Thoracic aorta (tissue), 2 donors: Measurements from ENCODE around the gene IL20. TPM values are rescaled to one million over a fixed set of nuclear protein-coding genes. Genes with fewer than 3 reads are reported as not detected.

Source experiments
- ATAC-seq: fragments of 150-250 bp; one replicate; pipeline ENCODE4 v1.8.0; 2017; ENCODE audit warnings: low read depth; ENCODE audit not compliant: insufficient number of reproducible peaks, low FRiP score
- DNase-seq: peaks from one replicate; pipeline ENCODE4 v3.0.0-alpha.2; 2020; ENCODE audit warnings: low spot score
- H3K27ac ChIP-seq, 2 donors: fragments of 200-600 bp; sonication (generic); 1 replicate in 1 of 2; 2 replicates in 1 of 2; pipeline ENCODE4 v1.5.1; 2016; ENCODE audit warnings: mild to moderate bottlenecking in 2 of 2, moderate library complexity in 2 of 2
- H3K27me3 ChIP-seq: fragments of 200-600 bp; sonication (generic); replicated peaks from 2 replicates; pipeline ENCODE4 v1.6.0; 2016; ENCODE audit warnings: mild to moderate bottlenecking; ENCODE audit not compliant: insufficient read depth
- H3K36me3 ChIP-seq: fragments of 200-600 bp; sonication (generic); one replicate; pipeline ENCODE4 v1.5.1; 2016
- H3K4me1 ChIP-seq, 2 donors: fragments of 200-600 bp; sonication (generic); 1 replicate in 1 of 2; 2 replicates in 1 of 2; pipeline versions ENCODE4 v1.5.1 to v1.6.0; 2016; ENCODE audit warnings: low read depth in 2 of 2, mild to moderate bottlenecking in 1 of 2; ENCODE audit not compliant: control insufficient read depth in 1 of 2
- H3K4me3 ChIP-seq: fragments of 200-600 bp; sonication (generic); 2 replicates; pipeline ENCODE4 v1.5.1; 2016; ENCODE audit warnings: mild to moderate bottlenecking
- H3K9me3 ChIP-seq: fragments of 200-600 bp; sonication (generic); 2 replicates; pipeline ENCODE4 v1.5.1; 2016
- total RNA-seq, 2 donors: library from RNA; depleted of rRNA; stranded (reverse); fragments of >200 nt; gene quantifications; one replicate each; pipeline versions ENCODE4 v1.1.0 to v1.2.3, GENCODE V29; 2016
- TF ChIP-seq, protein P1 (sequence below): fragments of 200-600 bp; sonication (generic); IDR thresholded peaks from one replicate; pipeline ENCODE4 v1.5.1; 2019; ENCODE audit warnings: antibody characterized with exemption

IL20 gene
- total RNA-seq, 2 donors from 2014 or later = not detected

DNA sequence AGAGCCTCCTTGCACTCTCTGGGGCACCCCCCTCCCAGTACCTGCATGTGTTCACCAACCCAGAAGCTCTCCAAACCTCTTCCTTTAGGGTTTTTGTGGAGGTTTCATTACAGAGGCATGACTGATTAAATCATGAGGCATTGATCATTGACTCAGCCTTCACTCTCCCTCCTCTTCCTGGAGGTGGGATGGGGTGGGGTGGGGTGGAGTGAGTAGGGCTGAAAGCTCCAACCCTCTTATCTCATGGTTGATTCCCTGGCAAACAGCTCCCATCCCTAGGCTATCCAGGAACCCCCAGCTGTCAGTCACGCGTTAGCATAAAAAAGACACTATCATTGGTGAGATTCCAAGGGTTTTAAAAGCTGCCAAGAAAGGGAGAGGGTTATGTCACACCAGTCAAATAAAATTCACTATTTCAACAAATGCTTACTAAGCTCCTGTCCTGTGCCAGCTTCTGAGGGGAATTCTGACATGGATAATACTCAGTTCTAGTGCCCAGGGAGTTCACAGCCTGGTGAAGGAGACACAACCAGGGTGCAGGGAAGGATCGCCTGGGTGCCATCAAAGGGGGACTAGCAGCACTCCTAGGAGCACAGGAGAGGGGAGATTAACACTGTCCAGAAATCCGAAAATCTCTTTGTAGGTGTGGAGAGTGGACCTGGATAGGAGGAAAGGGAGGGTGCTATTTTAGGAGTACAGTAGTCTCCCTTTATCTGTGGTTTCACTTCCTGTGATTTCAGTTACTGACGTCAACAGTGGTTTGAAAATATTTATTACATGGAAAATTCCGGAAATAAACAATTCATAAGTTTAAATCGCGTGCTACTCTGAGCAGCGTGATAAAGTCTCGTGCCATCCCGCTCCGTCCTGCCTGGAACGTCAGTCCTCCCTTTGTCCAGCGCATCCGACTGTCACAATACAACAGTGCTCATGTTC, 25.0 kb downstream of the IL20 start:
- ATAC-seq (no peak), DNase-seq (no peak)
- Histone ChIP-seq H3K27ac (no peak overlapping the region), H3K36me3 (no peaks in the 10 kb centered on the region), H3K4me1 (no peaks in the 10 kb centered on the region), H3K9me3 (no peaks in the 10 kb centered on the region), H3K27me3 (no peaks in the 10 kb centered on the region), H3K4me3 (no peak overlapping the region)
- TF ChIP-seq, protein P1, sequence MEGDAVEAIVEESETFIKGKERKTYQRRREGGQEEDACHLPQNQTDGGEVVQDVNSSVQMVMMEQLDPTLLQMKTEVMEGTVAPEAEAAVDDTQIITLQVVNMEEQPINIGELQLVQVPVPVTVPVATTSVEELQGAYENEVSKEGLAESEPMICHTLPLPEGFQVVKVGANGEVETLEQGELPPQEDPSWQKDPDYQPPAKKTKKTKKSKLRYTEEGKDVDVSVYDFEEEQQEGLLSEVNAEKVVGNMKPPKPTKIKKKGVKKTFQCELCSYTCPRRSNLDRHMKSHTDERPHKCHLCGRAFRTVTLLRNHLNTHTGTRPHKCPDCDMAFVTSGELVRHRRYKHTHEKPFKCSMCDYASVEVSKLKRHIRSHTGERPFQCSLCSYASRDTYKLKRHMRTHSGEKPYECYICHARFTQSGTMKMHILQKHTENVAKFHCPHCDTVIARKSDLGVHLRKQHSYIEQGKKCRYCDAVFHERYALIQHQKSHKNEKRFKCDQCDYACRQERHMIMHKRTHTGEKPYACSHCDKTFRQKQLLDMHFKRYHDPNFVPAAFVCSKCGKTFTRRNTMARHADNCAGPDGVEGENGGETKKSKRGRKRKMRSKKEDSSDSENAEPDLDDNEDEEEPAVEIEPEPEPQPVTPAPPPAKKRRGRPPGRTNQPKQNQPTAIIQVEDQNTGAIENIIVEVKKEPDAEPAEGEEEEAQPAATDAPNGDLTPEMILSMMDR = no peak

DNA sequence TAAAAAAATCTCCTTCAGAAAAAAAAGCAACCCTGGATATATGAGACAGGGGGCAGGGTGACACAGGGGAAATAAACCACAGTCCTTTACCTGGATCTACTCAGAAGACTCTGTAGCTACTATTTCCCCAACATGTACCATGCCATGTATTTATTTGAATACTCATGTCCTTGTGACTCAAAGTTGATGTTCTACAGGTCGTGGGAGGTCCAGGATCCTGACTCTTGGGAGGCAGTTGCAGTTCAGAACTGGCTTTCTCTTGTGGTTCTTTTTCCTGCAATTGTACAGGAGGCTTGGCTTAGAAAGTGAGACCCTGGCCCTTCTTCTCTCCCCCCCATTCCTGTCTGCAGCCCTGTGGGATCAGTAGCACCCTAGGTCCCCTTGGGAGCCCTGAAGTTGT, 26.0 kb downstream of the IL20 start:
- Histone ChIP-seq H3K4me1 (no peaks in the 10 kb centered on the region), H3K4me3 (no peak overlapping the region), H3K36me3 (no peaks in the 10 kb centered on the region), H3K27ac (no peak overlapping the region), H3K9me3 (no peaks in the 10 kb centered on the region), H3K27me3 (no peaks in the 10 kb centered on the region)
- TF ChIP-seq, protein P1 = no peak
- DNase-seq (no peak), ATAC-seq (no peak)

DNA sequence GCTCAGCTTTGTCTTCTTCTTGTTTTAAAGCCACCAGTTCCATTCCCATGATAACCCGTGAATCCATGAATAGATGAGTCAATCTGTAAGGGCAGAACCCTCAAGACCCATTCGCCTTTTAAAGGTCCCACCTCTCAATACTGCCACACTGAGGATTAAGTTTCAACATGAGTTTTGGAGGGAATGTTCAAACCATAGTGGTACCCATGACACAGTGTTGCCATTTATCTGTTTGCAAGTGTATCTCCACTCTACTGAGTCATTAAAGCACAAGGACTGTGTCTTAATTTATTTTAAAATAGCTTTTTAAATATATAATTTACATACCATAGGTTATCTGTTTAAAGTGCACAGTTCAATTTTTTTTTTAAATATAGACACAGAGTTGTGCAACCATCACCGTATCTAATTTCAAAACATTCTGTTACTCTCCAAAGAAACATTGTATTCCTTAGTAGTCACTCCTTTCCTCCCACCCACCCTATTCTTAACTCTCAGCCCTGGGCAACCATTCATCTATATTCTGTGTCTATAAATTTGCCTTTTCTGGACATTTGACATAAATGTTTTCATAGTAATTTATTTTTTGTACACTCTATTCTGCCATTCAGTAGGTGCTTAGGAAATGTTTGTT, 27.0 kb downstream of the IL20 start:
- Histone ChIP-seq H3K4me1 (no peaks in the 10 kb centered on the region), H3K9me3 (no peaks in the 10 kb centered on the region), H3K4me3 (no peak overlapping the region), H3K27me3 (no peaks in the 10 kb centered on the region), H3K27ac (no peak overlapping the region), H3K36me3 (no peaks in the 10 kb centered on the region)
- DNase-seq (no peak), ATAC-seq (no peak)
- TF ChIP-seq, protein P1 = no peak

DNA sequence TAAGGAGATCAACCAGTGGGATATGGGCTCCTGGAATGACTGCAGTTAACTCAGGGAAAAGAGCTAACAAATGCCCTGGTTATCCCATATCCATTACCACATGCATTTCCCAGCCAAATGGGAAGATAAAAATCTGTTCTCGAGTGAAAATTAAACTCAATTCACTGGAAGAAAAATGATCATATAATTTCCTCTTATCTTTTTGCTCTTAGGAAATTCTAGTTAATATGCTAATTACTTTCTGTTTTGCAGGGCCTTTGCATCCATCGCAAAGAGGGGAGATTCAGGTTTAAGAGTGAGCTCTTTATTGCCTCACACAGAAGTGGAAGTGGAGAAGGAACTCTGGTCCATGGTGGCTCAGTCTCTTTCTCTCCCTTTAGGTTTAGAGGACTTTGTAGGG, 28.0 kb downstream of the IL20 start:
- Histone ChIP-seq H3K4me1 (no peaks in the 10 kb centered on the region), H3K27ac (no peak overlapping the region)
- no peak for DNase-seq

DNA sequence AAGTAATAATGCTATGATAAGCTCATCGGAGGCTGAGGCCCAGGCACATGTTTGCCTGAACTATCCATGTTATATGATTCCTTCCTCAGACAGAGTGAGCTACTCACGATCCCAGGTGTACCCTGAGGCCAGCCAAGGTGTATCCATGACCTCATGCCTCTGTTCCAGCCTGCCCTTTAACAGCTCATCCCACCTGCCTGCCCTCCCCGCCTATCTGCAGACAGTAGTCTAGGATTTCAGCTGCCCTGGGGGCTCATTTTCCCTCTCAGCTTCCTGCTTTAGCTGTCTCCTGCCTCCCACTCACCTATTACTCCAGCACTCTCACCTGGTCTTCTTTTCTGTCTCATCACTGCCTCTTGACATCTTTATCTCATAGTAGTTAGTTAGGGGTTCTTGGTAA, 29.9 kb downstream of the IL20 start:
- TF ChIP-seq, protein P1 = no peak
- ATAC-seq = no peak
- Histone ChIP-seq H3K4me1 (no peaks in the 10 kb centered on the region), H3K27me3 (no peaks in the 10 kb centered on the region), H3K27ac (no peak overlapping the region), H3K9me3 (no peaks in the 10 kb centered on the region), H3K36me3 (no peaks in the 10 kb centered on the region), H3K4me3 (no peak overlapping the region)
- DNase-seq = no peak

More for the DNA sequence above, 28.0 kb downstream of the IL20 start:
- Histone ChIP-seq H3K4me3 (no peak overlapping the region), H3K9me3 (no peaks in the 10 kb centered on the region), H3K27me3 (no peaks in the 10 kb centered on the region), H3K36me3 (no peaks in the 10 kb centered on the region)
- TF ChIP-seq, protein P1 = no peak
- ATAC-seq = no peak
